ENCODE results near the gene TGFA.
"Not testable (repeated sequence)": the region's sequence is repeated elsewhere in the genome, so short reads cannot be mapped to it uniquely, and the experiment has no call there.

Gene TGFA

DNA sequence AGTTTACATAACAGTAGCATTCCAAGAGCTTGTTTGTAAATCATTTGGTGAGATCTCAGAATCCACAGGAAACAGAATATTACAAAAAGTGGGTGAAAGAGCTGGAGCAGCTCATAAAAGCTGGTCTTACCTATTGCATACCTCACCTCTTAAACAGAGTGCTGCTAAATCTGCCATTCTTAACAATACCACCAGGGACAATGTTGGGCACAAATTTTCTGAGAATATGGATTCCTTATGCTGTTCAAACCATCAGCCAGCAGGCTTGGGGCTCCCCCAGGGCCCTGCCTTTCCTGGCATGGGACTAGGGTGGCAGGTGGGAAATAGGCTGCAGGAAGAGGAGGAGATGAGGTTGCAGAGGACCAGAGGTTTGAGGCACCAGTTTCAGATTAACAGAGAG lies 55.6 kb downstream of the TGFA start:
- no peak for DNase-seq (ENCODE audit: low read depth in 3 of 3)

DNA sequence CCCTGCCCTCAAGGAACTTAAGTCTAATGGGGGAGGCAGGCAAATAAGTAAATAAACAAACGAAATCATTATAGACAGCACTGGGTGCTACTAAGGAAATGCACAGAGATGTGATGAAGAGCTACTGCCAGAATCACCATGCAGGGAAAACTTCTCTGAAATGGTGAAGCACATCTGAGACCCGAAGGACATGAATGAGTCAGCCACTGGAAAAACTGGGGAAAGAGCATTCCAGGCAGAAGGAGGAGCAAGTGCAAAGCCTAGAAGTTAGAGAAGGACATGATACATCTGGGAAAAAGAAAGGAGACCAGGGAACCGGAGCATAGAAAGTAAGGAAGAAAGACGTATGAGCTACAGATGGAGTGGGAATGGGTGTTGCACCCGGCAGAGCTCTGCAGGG lies 56.8 kb downstream of the TGFA start:
- no peak for DNase-seq (ENCODE audit: low read depth in 3 of 3)

- DNase-seq (ENCODE audit: low read depth in 3 of 3), result no peak
These were observed 59.2 kb downstream of the TGFA start for GRCh38 chr2:70494293-70494886.

DNA sequence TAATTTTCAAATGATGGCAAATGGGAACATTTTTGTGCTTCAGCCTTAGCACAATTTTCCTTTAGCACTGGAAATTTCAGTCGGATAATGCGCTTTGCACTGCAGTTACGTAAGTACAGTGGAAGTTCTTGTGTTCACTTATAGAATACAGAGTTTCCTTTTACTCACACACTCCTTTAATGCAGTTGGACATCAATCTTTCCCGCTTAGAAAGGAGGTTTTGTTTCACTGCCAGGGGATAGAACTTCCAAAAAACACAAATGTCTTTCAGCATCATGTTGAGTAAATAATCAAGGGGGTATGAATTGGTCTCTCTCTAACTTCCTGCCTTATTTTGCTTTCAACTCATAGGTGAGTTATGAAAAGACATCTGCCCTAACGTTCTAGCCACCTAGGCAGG lies 63.2 kb downstream of the TGFA start:
- no peak for DNase-seq (ENCODE audit: low read depth in 3 of 3)

DNA sequence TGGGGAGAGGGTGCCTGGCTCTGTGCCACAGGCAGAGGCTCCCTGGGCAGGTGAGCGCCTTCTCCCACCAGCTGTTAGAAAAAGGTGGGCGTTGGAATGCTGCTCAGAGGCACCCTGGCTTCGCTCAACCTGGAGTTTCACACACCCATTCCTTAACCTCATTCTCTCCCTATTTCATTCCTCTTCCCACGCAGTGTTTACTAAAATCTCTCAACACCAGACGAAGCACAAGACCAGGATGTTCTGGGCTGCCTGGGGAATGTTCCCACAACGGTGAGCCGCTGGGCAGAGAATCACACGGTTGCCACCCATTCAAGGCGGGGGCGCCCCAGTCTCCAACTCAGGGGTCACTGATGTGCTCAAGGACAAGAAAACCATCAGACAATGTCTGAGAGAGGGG lies 64.5 kb downstream of the TGFA start:
- no peak for DNase-seq (ENCODE audit: low read depth in 3 of 3)

DNA sequence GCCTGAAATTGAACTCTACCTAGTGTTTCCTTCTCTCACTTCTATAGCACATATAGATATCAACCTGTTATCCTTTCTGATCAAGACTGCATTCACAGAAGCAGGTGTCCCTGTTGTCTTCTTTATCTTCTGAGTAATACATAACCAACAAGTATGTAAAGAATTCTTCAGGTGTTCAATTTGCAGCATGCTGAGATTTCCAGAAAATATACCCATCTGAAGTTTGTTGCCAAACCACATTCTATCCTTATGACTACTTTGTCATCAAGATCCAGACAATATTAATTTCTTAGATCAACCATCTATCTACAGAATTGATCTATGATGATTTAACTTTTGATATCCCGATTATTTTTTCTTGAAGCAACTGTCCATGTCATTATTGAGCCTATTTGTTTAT lies 69.5 kb downstream of the TGFA start:
- no peak for DNase-seq (ENCODE audit: low read depth in 3 of 3)

- DNase-seq (ENCODE audit: low read depth in 3 of 3), result no peak
These were observed 71.2 kb downstream of the TGFA start for GRCh38 chr2:70482401-70482800.

GRCh38 chr2:70480468-70480867 lies 73.2 kb downstream of the TGFA start:
- DNase-seq (ENCODE audit: low read depth in 3 of 3), result no peak

- DNase-seq (ENCODE audit: low read depth in 3 of 3), result no peak
These were observed 73.8 kb downstream of the TGFA start for GRCh38 chr2:70479816-70480215.

GRCh38 chr2:70477441-70477844 lies 76.2 kb downstream of the TGFA start:
- no peak for DNase-seq (ENCODE audit: low read depth in 3 of 3)

- DNase-seq (ENCODE audit: low read depth in 3 of 3), result no peak
These were observed 78.4 kb downstream of the TGFA start for GRCh38 chr2:70475266-70475665.

GRCh38 chr2:70474256-70474848 lies 79.3 kb downstream of the TGFA start:
- no peak for DNase-seq (ENCODE audit: low read depth in 3 of 3)

- no peak for DNase-seq (ENCODE audit: low read depth in 3 of 3)
These were observed 80.4 kb downstream of the TGFA start for GRCh38 chr2:70473101-70473722.

DNA sequence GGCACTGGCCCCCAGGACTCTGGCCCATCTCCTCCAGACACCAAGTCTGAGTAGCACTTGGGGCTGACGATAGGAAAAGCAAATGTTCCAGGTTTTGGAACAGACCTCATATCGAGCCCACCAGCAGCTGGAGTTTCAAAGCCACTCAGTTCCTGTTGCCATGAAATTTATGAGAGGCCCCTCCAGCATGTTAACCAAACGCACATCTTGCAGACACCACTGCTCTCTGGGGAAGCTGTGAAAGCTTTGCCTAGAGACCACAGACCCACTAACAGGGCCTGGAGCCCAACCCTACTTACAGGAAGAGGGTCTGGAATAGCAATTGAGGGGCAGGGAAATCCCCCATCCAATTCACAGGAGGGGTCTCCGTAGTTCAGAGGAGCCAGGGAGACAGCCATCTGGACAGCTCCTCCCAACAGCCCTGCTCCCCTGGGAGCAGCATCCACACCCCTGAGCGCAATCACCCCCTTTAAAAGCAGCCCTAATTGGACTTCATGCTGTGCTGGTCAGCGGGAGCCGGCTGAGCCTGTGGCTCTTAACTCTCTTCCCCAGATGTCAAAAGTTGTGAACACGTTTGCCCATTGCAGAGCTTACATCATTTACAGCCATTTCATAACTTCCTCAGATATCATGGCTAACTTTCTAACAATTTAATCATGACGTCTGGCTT lies 81.3 kb downstream of the TGFA start:
- no peak for DNase-seq (ENCODE audit: low read depth in 3 of 3)

DNA sequence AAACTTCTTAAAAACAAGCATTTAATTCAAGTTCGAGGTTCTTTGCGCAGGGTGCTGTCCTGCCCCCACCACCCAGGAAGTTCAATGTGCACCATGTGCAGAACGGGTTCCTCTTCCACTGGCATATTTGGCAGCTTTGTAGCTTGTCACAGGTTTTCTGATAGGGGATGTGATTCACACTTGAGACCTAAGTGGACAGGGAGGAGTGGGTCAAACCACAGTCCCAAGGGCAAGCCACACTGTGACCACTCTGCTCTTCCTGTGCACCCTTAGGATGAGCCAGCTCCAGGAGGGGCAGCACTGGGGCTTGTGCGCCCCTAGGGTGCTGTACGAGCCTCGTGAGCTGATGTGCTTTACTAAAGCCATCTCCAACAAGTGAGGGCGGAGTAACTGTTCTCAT lies 82.5 kb downstream of the TGFA start:
- no peak for DNase-seq (ENCODE audit: low read depth in 3 of 3)

- DNase-seq (ENCODE audit: low read depth in 3 of 3), result no peak
These were observed 83.7 kb downstream of the TGFA start for GRCh38 chr2:70469961-70470360.

- DNase-seq (ENCODE audit: low read depth in 3 of 3), result no peak
These were observed 84.2 kb downstream of the TGFA start for GRCh38 chr2:70469435-70469834.

DNA sequence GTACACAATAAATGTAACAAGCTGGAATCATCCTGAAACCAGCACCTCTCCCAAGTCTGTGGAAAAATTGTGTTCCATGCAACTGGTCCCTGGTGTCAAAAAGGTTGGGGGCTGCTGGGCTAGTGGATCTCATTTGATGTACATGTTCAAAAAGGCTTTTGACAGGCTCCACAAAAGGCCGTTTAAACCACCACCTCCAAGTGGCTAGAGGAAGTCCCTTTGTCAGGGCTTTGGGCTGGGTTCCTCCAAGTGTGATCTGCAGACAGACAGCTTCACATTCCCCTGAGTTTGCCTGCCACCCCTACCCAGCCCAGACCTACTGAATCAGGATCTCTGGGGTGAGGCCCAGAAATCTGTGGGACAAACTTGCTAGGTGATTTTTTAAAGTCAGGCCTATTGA lies 84.7 kb downstream of the TGFA start:
- DNase-seq (ENCODE audit: low read depth in 3 of 3), result no peak

DNA sequence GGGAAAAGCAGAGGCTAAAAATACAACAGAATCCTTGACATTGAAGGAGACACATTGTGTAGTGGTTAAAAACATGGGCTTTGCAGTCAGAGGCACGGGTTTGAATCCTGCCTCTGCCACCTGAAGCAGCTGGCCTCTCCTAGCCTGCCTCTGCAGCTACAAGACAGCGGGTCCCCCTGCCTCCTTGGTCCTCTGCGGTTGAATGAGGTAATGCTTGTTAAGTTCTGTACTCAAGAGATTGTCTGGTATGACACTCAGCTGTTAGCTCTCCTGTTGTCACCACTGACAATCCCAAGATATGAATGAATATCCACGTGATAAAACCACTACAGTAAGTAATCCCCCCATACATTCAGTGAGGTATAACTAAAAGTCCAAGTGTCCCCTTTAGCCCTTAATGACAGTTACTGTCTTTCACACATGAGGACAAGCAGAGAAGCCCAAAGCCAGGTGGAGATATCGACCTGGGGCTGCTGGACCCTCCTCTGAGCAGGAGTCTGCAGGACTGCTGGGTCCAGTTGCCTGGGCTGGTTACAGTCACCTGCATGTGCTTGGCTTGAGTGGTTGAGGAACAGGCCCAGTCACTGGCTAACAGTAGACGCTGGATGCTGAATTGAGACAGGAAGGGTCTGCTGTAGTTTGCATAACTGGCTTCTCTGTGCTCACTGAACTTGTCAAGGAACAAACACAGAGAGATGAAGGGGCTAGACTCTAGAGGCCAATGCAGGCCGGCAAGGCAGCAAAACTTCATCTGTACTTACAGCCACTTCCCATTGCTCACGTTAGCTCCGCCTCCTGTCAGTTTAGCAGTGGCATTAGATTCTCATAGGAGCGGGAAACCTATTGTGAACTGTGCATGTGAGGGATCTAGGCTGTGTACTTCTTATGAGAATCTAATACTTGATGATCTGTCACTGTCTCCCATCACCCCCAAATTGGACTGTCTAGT lies 85.5 kb downstream of the TGFA start:
- DNase-seq (ENCODE audit: low read depth in 3 of 3), result no peak

DNA sequence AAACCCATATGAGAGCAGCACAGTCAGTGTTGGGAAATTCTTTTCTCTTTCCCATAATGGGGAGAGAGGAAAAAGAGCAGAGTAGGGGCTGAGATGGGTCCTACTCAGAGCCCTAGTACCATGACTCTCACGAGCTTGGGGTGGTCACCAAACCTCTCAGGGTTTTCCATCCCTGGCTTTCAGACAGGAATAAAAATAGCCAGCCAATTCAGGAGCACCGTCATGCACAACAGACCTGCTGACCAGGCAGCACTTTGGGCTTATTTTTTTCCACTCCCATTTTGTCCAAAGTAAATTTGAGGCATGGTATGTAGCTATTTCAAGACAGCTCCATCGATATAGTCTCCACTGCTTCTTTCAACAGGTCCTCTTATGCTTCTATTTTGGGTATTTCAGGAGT lies 86.4 kb downstream of the TGFA start:
- DNase-seq (ENCODE audit: low read depth in 3 of 3), result no peak

GRCh38 chr2:70466647-70467046 lies 87.0 kb downstream of the TGFA start:
- not testable (repeated sequence) for DNase-seq (ENCODE audit: low read depth in 3 of 3)

- DNase-seq (ENCODE audit: low read depth in 3 of 3), result no peak
These were observed 89.6 kb downstream of the TGFA start for GRCh38 chr2:70463997-70464396.

All from stimulated activated CD4-positive, alpha-beta T cell treated with anti-CD3 and anti-CD28 coated beads, TNF-alpha, amount 100 ng/mL, for 48 hours (primary cell).